Astrocyte (in vitro differentiated cells and primary cell): ENCODE data around the gene HS3ST6. TPM values are rescaled to one million over a fixed set of nuclear protein-coding genes. Genes with fewer than 3 reads are reported as not detected.

Experiments
- DNase-seq: peaks from one replicate; pipeline ENCODE4 v3.0.0-alpha.2; 2010; ENCODE audit warnings: low read depth
- FAIRE-seq: peaks from 2 replicates; lab custom pipeline; 2011; peaks lifted over from hg19 to GRCh38; lab: Jason Lieb, UNC
- H2AFZ ChIP-seq: 2 replicates; pipeline ENCODE4 v1.6.0; 2012; ENCODE audit warnings: low read depth, low read length, inconsistent platforms
- H3K27ac ChIP-seq: 2 replicates; pipeline ENCODE4 v1.5.1; 2011; ENCODE audit warnings: low read depth, low read length, inconsistent platforms
- H3K27me3 ChIP-seq: 2 replicates; pipeline ENCODE4 v1.6.0; 2011; ENCODE audit warnings: low read length, inconsistent platforms; ENCODE audit not compliant: insufficient read depth
- H3K36me3 ChIP-seq: 2 replicates; pipeline ENCODE4 v1.5.1; 2011; ENCODE audit warnings: low read length, inconsistent platforms; ENCODE audit not compliant: insufficient read depth
- H3K4me1 ChIP-seq: 2 replicates; pipeline ENCODE4 v1.5.1; 2011; ENCODE audit warnings: low read length, inconsistent platforms; ENCODE audit not compliant: insufficient read depth
- H3K4me2 ChIP-seq: 2 replicates; pipeline ENCODE4 v1.6.0; 2012; ENCODE audit warnings: low read length, inconsistent platforms
- H3K4me3 ChIP-seq: 2 replicates; pipeline ENCODE4 v1.5.1; 2011; ENCODE audit warnings: low read depth, mild to moderate bottlenecking, low read length, inconsistent platforms; ENCODE audit not compliant: insufficient read depth
- H3K79me2 ChIP-seq: 2 replicates; pipeline ENCODE4 v1.6.0; 2012; ENCODE audit warnings: mild to moderate bottlenecking, low read length, inconsistent platforms; ENCODE audit not compliant: insufficient read depth
- H3K9ac ChIP-seq: 2 replicates; pipeline ENCODE4 v1.6.0; 2012; ENCODE audit warnings: mild to moderate bottlenecking, low read length, inconsistent platforms
- H3K9me3 ChIP-seq: 2 replicates; pipeline ENCODE4 v1.5.1; 2012; ENCODE audit warnings: low read depth, mild to moderate bottlenecking, low read length, inconsistent platforms; ENCODE audit not compliant: insufficient read depth
- H4K20me1 ChIP-seq: 2 replicates; pipeline ENCODE4 v1.6.0; 2012; ENCODE audit warnings: low read length, inconsistent platforms; ENCODE audit not compliant: insufficient read depth
- H3K27ac Mint-ChIP-seq: one replicate; pipeline ENCODE4 v1.8.0; 2021; ENCODE audit warnings: mild to moderate bottlenecking, mixed read lengths; ENCODE audit not compliant: unreplicated experiment
- H3K27me3 Mint-ChIP-seq: one replicate; pipeline ENCODE4 v1.8.0; 2021; ENCODE audit warnings: low read depth, mixed read lengths; ENCODE audit not compliant: unreplicated experiment
- H3K36me3 Mint-ChIP-seq: one replicate; pipeline ENCODE4 v1.8.0; 2021; ENCODE audit warnings: low read depth, mixed read lengths; ENCODE audit not compliant: unreplicated experiment
- H3K4me1 Mint-ChIP-seq: one replicate; pipeline ENCODE4 v1.8.0; 2021; ENCODE audit warnings: low read depth, mixed read lengths; ENCODE audit not compliant: unreplicated experiment
- H3K4me3 Mint-ChIP-seq: one replicate; pipeline ENCODE4 v1.8.0; 2021; ENCODE audit warnings: mild to moderate bottlenecking, moderate library complexity, mixed read lengths; ENCODE audit not compliant: unreplicated experiment
- H3K9me3 Mint-ChIP-seq: one replicate; pipeline ENCODE4 v1.8.0; 2021; ENCODE audit warnings: mild to moderate bottlenecking, mixed read lengths; ENCODE audit not compliant: unreplicated experiment
- EZH2 ChIP-seq: IDR thresholded peaks from 2 replicates; pipeline ENCODE4 v1.6.1; 2012; ENCODE audit warnings: mild to moderate bottlenecking, low read length, inconsistent platforms; ENCODE audit not compliant: insufficient read depth
- total RNA-seq: library from RNA; stranded (reverse); gene quantifications from 2 replicates; pipeline ENCODE4 v1.2.1, GENCODE V29; 2021
- TF ChIP-seq, protein P1 (sequence below): IDR thresholded peaks from 2 replicates; pipeline ENCODE4 v1.5.1; 2011; ENCODE audit warnings: low read depth, mild to moderate bottlenecking, inconsistent platforms, low read length, moderate library complexity; ENCODE audit not compliant: insufficient read depth

The HS3ST6 gene
- total RNA-seq, 1 donor from 2014 or later: not detected

DNA sequence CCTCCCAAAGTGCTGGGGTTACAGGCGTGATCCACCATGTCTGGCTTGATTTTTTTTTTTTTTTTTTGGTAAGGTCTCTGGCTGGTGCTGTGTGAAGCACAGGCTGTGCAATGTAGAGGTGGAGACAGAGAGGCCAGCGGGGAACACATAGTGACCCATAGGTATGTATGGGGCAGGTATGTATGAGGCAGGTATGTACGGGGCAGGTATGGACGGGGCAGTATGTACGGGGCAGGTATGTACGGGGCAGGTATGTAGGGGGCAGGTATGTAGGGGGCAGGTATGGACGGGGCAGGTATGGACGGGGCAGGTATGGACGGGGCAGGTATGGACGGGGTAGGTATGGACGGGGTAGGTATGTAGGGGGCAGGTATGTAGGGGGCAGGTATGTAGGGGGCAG, 31.3 kb upstream of the HS3ST6 start:
- H3K27ac Mint-ChIP-seq: no peak overlapping the region
- Histone ChIP-seq H3K9me3 (no peaks in the 10 kb centered on the region), H3K9ac (no peak overlapping the region), H3K27me3 (no peaks in the 10 kb centered on the region), H4K20me1 (no peaks in the 10 kb centered on the region), H2AFZ (no peak overlapping the region), H3K36me3 (no peaks in the 10 kb centered on the region), H3K4me1 (no peaks in the 10 kb centered on the region), H3K4me2 (no peak overlapping the region), H3K4me3 (no peak overlapping the region), H3K79me2 (no peaks in the 10 kb centered on the region), H3K27ac (no peak overlapping the region)
- H3K4me3 Mint-ChIP-seq: no peak overlapping the region
- no peaks in the 10 kb centered on the region for H3K36me3 Mint-ChIP-seq
- no peak for FAIRE-seq
- peaks cover 4% of the 10 kb centered on the region for H3K27me3 Mint-ChIP-seq
- H3K4me1 Mint-ChIP-seq: no peaks in the 10 kb centered on the region
- no peaks in the 10 kb centered on the region for H3K9me3 Mint-ChIP-seq
- DNase-seq: no peak
- TF ChIP-seq EZH2: no peak
- TF ChIP-seq, protein P1, sequence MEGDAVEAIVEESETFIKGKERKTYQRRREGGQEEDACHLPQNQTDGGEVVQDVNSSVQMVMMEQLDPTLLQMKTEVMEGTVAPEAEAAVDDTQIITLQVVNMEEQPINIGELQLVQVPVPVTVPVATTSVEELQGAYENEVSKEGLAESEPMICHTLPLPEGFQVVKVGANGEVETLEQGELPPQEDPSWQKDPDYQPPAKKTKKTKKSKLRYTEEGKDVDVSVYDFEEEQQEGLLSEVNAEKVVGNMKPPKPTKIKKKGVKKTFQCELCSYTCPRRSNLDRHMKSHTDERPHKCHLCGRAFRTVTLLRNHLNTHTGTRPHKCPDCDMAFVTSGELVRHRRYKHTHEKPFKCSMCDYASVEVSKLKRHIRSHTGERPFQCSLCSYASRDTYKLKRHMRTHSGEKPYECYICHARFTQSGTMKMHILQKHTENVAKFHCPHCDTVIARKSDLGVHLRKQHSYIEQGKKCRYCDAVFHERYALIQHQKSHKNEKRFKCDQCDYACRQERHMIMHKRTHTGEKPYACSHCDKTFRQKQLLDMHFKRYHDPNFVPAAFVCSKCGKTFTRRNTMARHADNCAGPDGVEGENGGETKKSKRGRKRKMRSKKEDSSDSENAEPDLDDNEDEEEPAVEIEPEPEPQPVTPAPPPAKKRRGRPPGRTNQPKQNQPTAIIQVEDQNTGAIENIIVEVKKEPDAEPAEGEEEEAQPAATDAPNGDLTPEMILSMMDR: no peak

DNA sequence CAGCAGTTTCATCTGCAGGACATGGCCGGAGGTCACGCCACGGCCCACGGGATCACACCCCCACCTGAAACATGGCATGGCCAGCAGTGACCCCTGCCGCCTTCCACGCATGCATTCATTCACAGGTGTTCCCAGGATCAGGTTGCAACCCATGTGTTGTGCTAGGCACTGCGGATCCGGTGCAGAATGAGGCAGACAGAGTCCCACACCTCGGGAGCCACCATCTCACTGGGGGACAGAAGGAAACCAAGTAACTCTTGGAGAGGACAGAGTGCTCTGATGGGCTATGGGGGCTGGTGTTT, 29.1 kb upstream of the HS3ST6 start:
- H3K27ac ChIP-seq: no peak overlapping the region
- H3K4me1 ChIP-seq: peaks cover 3% of the 10 kb centered on the region
- Mint-ChIP-seq H3K9me3 (no peaks in the 10 kb centered on the region), H3K4me3 (no peak overlapping the region), H3K27ac (no peak overlapping the region), H3K27me3 (peaks cover 4% of the 10 kb centered on the region), H3K36me3 (no peaks in the 10 kb centered on the region), H3K4me1 (no peaks in the 10 kb centered on the region)
- H3K4me2 ChIP-seq: no peak overlapping the region
- no peaks in the 10 kb centered on the region for H3K36me3 ChIP-seq
- no peak overlapping the region for H3K4me3 ChIP-seq
- no peak for DNase-seq
- H4K20me1 ChIP-seq: peaks cover under 1% of the 10 kb centered on the region
- H2AFZ ChIP-seq: no peak overlapping the region
- H3K9me3 ChIP-seq: no peaks in the 10 kb centered on the region
- peaks cover 5% of the 10 kb centered on the region for H3K79me2 ChIP-seq
- no peak overlapping the region for H3K9ac ChIP-seq
- no peak for TF ChIP-seq EZH2
- TF ChIP-seq, protein P1: no peak
- no peaks in the 10 kb centered on the region for H3K27me3 ChIP-seq
- no peak for FAIRE-seq

- H3K9ac ChIP-seq: no peak overlapping the region
- no peak overlapping the region for H3K27ac ChIP-seq
- H3K27me3 ChIP-seq: no peaks in the 10 kb centered on the region
- Mint-ChIP-seq H3K9me3 (no peaks in the 10 kb centered on the region), H3K4me3 (no peak overlapping the region), H3K27me3 (peaks cover 4% of the 10 kb centered on the region), H3K4me1 (peaks cover 4% of the 10 kb centered on the region), H3K27ac (no peak overlapping the region), H3K36me3 (no peaks in the 10 kb centered on the region)
- H3K79me2 ChIP-seq: peaks cover 7% of the 10 kb centered on the region
- H2AFZ ChIP-seq: no peak overlapping the region
- H3K4me3 ChIP-seq: no peak overlapping the region
- H3K4me2 ChIP-seq: no peak overlapping the region
- no peaks in the 10 kb centered on the region for H3K9me3 ChIP-seq
- no peaks in the 10 kb centered on the region for H3K36me3 ChIP-seq
- DNase-seq (no peak), FAIRE-seq (no peak)
- H4K20me1 ChIP-seq: peaks cover 5% of the 10 kb centered on the region
- TF ChIP-seq, protein P1: no peak
- TF ChIP-seq EZH2: no peak
- H3K4me1 ChIP-seq: peaks cover 9% of the 10 kb centered on the region
These were observed 28.5 kb upstream of the HS3ST6 start for GRCh38 chr16:1946495-1947368.
